NK-92 (cell line): ENCODE data around the gene CNOT11.
"Not testable (repeated sequence)": the region's sequence is repeated elsewhere in the genome, so short reads cannot be mapped to it uniquely, and the experiment has no call there.

Source experiments
- DNase-seq: peaks from one replicate; lab custom pipeline; 2025; ENCODE audit not compliant: unreplicated experiment; lab: John Stamatoyannopoulos, UW

CNOT11 gene

GRCh38 chr2:101308432-101309210, 55.9 kb downstream of the CNOT11 start, which contains the start of gene RNF149:
Gene RNF149, minus strand, starts transcription at chr2:101308701. Its CDS starts 113 bp downstream, at chr2:101308588.
- peak; percentile 39 for DNase-seq

- DNase-seq: no peak
Measured at GRCh38 chr2:101310090-101310833, 57.6 kb downstream of the CNOT11 start.

- DNase-seq: no peak
Measured at GRCh38 chr2:101310834-101311695, 58.4 kb downstream of the CNOT11 start.

- no peak for DNase-seq
Measured at GRCh38 chr2:101311696-101312017, 59.0 kb downstream of the CNOT11 start.

GRCh38 chr2:101316568-101316967, 63.9 kb downstream of the CNOT11 start:
- not testable (repeated sequence) for DNase-seq
